Hepatic stellate cell (primary cell): ENCODE data around the gene KLHL29.

Source experiments
- DNase-seq: peaks from one replicate; pipeline ENCODE4 v3.0.0; 2011; ENCODE audit warnings: low spot score

The KLHL29 gene

GRCh38 chr2:23532391-23533337, 147.7 kb downstream of the KLHL29 start:
- no peak for DNase-seq

GRCh38 chr2:23533338-23533695, 148.3 kb downstream of the KLHL29 start:
- DNase-seq: no peak

DNA sequence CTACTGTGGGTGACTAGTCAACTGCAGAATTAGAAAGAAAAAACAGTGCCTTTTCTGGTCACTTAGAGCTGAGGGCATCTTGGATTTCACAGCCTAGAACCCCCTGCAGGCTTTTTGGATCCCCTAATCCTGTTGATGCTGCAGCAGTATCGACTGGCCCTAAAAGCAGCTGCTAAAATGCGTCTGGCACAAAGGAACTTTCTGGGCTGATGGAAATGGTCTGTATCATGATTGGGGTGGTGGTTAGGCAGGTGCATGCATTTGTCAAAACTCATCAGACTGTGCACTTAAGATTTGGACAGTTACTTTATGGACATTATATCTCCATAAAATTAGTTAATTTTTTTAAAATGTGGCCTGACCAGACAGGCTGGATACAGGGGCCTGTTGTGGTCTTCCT, 149.8 kb downstream of the KLHL29 start:
- no peak for DNase-seq

DNA sequence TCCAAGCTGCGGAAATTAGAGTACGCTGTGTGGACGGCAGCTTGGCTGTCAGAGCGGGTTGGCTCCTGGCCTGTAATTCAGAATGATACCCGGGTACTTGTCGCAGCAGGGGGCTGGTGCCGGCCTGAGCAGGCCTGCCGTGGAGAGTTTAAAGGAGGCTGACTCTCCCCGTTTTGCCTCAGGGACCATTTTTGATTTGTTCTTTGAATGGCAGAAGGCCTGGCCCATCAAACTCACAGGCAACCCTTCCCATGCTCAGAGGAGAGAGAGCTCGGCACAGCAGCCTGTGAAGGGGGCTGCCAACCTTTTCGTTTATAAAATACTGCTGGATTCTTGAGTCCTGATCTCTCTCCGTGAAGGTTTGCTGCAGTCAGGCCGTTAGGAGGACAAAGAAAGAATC, 151.3 kb downstream of the KLHL29 start:
- DNase-seq: no peak

DNA sequence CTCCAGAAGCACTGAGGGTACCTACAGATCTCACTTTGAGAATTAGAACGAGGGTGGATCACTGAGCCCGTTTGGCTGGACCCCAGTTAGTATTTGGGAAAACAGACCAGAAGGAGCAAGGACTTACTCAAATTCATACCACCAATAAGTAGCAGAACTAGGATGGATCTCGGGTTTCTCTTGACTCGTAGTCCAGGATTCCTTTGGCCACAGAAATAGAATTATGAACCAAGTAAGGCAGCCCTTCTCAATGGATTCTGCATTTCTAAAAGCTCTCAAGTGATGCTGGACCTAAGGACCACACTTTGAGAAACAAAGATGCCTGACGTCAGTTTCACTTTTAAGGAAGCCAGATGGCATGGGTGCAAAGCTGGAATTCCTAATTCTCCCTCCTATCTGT, 153.0 kb downstream of the KLHL29 start:
- no peak for DNase-seq

DNA sequence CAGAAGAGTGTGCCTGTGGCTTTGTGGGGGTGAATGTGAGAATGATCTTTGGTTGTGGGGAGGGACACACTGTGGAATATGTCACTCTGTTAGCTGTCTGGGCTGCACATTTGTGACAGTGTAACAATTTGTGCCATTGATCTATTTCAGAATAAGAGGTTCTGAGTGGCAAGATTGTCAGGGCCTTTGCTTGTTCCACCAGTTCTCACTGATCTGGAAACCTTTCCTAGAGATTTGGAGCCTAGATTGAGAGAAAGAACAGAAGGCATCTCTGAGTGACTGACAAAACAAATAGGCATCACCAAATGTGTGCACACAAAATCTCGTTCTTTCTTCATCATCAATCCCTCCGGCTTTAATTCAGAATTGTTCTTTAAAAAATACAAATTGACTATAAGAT, 153.6 kb downstream of the KLHL29 start:
- DNase-seq: no peak

DNA sequence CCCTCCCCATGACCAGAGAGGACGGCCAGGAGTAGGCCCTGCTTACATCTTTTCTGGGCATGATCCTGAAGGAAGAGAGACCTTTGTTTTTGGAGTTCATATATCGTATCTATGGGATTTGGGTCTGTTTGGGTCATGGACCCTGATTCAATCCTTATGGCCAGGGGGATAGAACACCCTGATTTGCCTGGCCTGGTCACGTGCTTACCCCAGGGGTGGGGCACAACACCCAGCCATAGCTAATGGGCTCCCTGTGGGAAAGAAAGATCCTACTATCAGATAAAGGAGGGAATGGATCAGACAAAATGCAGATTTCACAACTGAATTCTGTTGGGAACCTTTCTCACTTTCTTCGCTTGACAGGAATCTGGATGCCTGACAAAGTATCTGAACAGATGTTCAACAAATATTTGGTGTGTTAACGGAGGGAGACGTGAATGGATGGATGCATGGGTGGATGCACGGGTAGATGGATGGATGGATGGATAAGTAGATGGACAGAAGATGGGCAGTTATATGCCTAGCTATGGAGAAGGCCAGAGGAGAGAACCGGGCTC, 155.9 kb downstream of the KLHL29 start:
- DNase-seq: no peak

DNA sequence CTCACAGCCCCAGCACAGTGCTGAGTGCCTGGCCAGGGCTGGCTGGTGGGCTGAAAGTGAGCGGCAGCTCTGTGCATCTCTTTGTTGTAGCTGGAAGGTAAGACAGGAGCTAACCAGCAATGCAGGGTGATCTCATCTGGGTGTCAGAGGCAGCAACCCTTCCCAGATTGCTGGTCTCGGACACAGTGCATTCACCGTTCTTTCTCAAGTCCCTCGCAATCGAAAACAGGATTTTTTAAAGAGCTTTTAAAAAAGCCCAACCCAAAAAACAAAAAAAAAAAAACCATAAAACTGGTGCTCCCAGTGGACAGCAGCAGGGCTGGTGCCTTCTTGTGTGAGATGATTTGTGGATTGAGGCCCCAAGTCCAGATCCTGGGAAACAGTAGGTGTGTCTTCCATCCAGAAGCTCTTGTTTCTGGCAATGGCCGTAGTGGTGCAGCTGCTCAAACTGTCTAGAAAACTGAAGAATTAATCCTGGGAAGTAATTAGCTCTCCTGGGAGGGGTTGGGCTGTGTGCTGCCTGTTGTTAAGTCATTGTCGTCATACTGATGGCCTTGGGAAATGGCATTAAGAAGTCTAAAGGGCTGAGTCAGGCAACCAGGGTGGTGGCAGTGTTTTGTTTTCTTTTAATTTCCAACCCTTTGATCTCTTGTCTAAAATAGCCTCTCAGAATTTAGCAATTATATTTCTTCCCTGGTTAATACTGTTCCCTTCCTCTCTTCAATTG, 156.7 kb downstream of the KLHL29 start:
- no peak for DNase-seq

GRCh38 chr2:23542230-23542789, 157.3 kb downstream of the KLHL29 start:
- DNase-seq: no peak

GRCh38 chr2:23543302-23543701, 158.3 kb downstream of the KLHL29 start:
- no peak for DNase-seq

- DNase-seq: no peak
Measured at GRCh38 chr2:23543728-23544127, 158.7 kb downstream of the KLHL29 start.

- no peak for DNase-seq
Measured at GRCh38 chr2:23544589-23545295, 159.8 kb downstream of the KLHL29 start.

GRCh38 chr2:23545396-23545795, 160.4 kb downstream of the KLHL29 start:
- peak; percentile 73 for DNase-seq

DNA sequence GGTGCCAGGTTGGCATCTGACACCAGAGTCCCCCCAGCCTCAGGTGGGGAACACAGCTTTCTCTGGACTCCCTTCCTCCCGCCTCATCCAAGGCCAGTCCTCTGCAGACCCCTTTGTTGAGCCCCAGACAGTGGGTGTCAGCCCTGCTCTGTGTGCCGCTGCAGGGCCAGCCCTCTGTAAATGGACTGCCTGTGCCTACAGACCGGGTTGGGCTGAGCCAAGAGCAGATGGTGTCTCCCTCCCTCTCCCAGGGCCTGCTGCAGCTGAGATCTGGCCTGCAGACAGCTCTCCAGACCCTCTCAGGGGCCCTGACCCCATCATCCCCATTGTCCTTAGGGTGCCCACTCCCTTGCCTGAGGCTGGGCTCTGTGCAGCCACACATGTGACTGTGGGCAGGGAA, 160.8 kb downstream of the KLHL29 start:
- DNase-seq: no peak

DNA sequence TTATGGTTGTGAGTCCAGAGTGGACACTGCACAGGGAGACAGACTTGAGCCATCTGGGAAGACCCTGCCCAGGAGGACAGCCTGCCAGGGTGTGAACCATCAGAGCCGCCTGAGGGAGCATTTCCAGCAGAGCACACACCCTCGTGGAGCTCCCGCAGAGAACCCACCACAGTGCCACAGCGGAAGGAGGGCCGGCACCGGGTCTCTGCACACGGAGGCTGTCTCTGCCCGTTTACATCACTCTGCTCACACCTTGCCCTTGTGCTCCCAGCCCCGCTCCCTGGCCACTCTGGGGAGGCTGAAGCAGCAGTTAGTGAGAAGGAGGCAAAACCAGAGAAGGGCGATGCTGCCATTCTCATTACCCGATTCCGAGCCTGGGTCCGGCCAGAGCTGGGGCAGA, 161.9 kb downstream of the KLHL29 start:
- no peak for DNase-seq

- DNase-seq: no peak
Measured at GRCh38 chr2:23547725-23548124, 162.7 kb downstream of the KLHL29 start.

DNA sequence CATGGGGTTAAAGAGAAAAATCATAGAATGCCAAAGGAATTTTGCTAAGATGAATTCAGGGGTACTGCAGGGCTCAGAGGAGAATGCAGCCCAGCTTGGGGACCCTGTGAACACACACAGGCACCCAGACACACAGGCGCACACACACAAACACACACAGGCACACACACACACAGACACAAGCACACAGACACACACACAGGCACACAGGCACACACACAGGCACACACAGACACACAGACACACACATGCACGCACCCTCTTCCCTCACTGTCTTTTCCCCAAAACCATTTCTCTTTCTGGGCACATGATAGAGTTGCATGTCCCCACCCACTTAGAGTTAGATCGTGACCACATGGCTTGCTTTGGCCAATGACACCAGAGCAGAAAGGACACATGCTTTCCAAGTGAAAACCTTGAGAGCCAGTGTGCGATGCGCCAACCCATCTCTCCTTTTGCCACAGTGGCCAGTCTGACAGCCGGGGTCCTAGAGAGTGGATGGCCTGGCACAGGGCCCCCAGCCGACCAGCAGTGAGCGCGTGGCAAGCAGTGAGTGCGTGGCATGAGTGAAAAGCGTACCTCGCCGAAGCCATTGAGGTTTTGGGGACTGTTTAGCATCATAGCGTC, 163.3 kb downstream of the KLHL29 start:
- no peak for DNase-seq

DNA sequence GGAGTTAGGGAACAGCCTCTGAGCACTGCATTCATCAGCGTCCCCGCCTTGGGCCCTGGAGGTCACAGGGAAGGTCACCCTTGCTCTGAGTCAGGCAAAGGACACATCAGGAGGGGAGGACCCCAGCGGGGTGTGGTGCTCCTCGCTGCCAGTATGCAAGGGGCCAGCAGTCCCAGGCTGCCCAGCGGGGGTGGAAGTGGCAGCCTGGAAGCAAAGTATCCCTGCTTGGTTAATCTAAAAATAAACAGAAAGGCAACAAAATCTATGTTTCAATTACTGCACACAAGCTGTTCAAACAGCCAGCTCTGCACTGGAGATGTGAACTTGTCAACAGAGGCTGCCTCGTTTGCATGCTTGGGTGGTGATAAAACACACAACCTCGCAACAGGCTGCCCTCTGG, 164.1 kb downstream of the KLHL29 start:
- no peak for DNase-seq

- DNase-seq: no peak
Measured at GRCh38 chr2:23549821-23550530, 165.0 kb downstream of the KLHL29 start.

GRCh38 chr2:23550553-23550952, 165.6 kb downstream of the KLHL29 start:
- no peak for DNase-seq

DNA sequence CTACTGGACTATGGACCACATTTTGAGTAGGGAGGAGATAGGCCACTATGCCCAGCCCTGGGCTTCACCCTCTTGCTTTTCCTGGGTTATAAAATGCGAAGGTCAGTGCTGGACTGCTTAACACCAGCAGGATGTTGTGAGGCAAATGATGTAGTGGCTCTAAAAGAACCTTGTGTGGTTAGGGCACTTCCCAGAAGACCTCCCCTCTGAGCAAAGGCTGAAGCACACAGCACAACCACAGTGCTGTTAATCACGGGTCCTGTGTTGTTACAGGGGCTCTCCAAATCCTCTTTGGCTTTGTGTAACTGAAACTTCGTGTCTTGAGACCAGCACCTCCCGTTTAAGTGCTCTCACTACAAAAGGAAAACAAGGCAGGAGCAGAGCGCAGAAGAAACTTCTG, 166.9 kb downstream of the KLHL29 start:
- no peak for DNase-seq
